ENCODE measurements around the gene PKIG.

- TF ChIP-seq, protein P1, sequence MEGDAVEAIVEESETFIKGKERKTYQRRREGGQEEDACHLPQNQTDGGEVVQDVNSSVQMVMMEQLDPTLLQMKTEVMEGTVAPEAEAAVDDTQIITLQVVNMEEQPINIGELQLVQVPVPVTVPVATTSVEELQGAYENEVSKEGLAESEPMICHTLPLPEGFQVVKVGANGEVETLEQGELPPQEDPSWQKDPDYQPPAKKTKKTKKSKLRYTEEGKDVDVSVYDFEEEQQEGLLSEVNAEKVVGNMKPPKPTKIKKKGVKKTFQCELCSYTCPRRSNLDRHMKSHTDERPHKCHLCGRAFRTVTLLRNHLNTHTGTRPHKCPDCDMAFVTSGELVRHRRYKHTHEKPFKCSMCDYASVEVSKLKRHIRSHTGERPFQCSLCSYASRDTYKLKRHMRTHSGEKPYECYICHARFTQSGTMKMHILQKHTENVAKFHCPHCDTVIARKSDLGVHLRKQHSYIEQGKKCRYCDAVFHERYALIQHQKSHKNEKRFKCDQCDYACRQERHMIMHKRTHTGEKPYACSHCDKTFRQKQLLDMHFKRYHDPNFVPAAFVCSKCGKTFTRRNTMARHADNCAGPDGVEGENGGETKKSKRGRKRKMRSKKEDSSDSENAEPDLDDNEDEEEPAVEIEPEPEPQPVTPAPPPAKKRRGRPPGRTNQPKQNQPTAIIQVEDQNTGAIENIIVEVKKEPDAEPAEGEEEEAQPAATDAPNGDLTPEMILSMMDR (IDR thresholded peaks at IDR 0.05) = no peak
- TF ChIP-seq EP300 (IDR thresholded peaks at IDR 0.05) = no peak
- no peak for TF ChIP-seq POLR2A (IDR thresholded peaks at IDR 0.05; ENCODE audit: low read depth)
- TF ChIP-seq POLR2AphosphoS5 (IDR thresholded peaks at IDR 0.05) = no peak
Observed at GRCh38 chr20:44566811-44567210, 15.6 kb upstream of the PKIG start.

Measured in esophagus muscularis mucosa (tissue), 4 donors.